SK-N-SH (cell line): ENCODE data around the gene GSTM3. TPM values are rescaled to one million over a fixed set of nuclear protein-coding genes. Genes with fewer than 3 reads are reported as not detected.

ENCODE experiments used
- CTCF ChIA-PET: fragments of 300-600, 350-600 bp; formaldehyde crosslinking; extraction: SDS; loops from one replicate; lab custom pipeline; 2021; lab: Yijun Ruan, JAX
- POLR2A ChIA-PET: fragments of 350-600 bp; sonication (Branson Sonifier 250); formaldehyde crosslinking; extraction: SDS; loops from one replicate; lab custom pipeline; 2020; ENCODE audit warnings: antibody characterized with exemption, inconsistent platforms; lab: Yijun Ruan, JAX
- DNase-seq: peaks from one replicate; pipeline ENCODE4 v3.0.0; 2012
- H2AFZ ChIP-seq: fragments of 200-600 bp; sonication (generic); 2 replicates; pipeline ENCODE4 v1.8.1; 2016; ENCODE audit warnings: antibody characterized with exemption, mild to moderate bottlenecking, low read depth
- H3F3A ChIP-seq: fragments of 200-600 bp; sonication (generic); replicated peaks from 2 replicates; pipeline ENCODE3; 2016; ENCODE audit warnings: antibody characterized with exemption, mild to moderate bottlenecking; ENCODE audit not compliant: insufficient read depth
- H3K27ac ChIP-seq, 2 experiments: fragments of 200-500 bp in 1 of 2; fragments of 200-600 bp in 1 of 2; sonication (Bioruptor generic) in 1 of 2; sonication (generic), shearing (Covaris generic) in 1 of 2; 2 replicates each; pipeline versions ENCODE4 v1.5.1 to v1.6.1; 2014 to 2016; ENCODE audit warnings: low read depth in 2 of 2, inconsistent platforms in 1 of 2, low read length in 1 of 2, mild to moderate bottlenecking in 1 of 2, mixed read lengths in 1 of 2
- H3K27me3 ChIP-seq: fragments of 200-600 bp; sonication (generic), shearing (Covaris generic); 2 replicates; pipeline ENCODE4 v1.6.1; 2016; ENCODE audit warnings: mixed run types; ENCODE audit not compliant: insufficient read depth
- H3K36me3 ChIP-seq, 2 experiments: fragments of 200-500 bp in 1 of 2; fragments of 200-600 bp in 1 of 2; sonication (Bioruptor generic) in 1 of 2; sonication (generic) in 1 of 2; replicated peaks in 1 of 2; 2 replicates each; pipeline versions ENCODE3 to v1.5.1; 2014 to 2016; ENCODE audit warnings: low read length in 1 of 2, mild to moderate bottlenecking in 1 of 2; ENCODE audit not compliant: insufficient read depth in 2 of 2, control insufficient read depth in 1 of 2
- H3K4me1 ChIP-seq, 2 experiments: fragments of 200-500 bp in 1 of 2; fragments of 200-600 bp in 1 of 2; sonication (Bioruptor generic) in 1 of 2; sonication (generic), shearing (Covaris generic) in 1 of 2; 2 replicates each; pipeline versions ENCODE4 v1.5.1 to v1.6.1; 2014 to 2016; ENCODE audit warnings: low read depth in 1 of 2, low read length in 1 of 2, mixed run types in 1 of 2; ENCODE audit not compliant: insufficient read depth in 2 of 2, control insufficient read depth in 1 of 2
- H3K4me2 ChIP-seq: fragments of 200-600 bp; sonication (generic), shearing (Covaris generic); 2 replicates; pipeline ENCODE4 v1.6.1; 2017; ENCODE audit warnings: mixed run types
- H3K4me3 ChIP-seq, 2 experiments: fragments of 200-500 bp in 1 of 2; fragments of 200-600 bp in 1 of 2; sonication (Bioruptor generic) in 1 of 2; sonication (generic), shearing (Covaris generic) in 1 of 2; 2 replicates each; pipeline versions ENCODE4 v1.5.1 to v1.8.1; 2014 to 2016; ENCODE audit warnings: low read depth in 2 of 2, inconsistent platforms in 1 of 2, low read length in 1 of 2, mild to moderate bottlenecking in 1 of 2, mixed read lengths in 1 of 2, moderate library complexity in 1 of 2
- H3K79me2 ChIP-seq: fragments of 200-600 bp; sonication (generic); 2 replicates; pipeline ENCODE4 v1.8.1; 2017; ENCODE audit warnings: mild to moderate bottlenecking; ENCODE audit not compliant: insufficient read depth
- H3K9ac ChIP-seq: fragments of 200-600 bp; sonication (generic); 2 replicates; pipeline ENCODE4 v1.6.1; 2017; ENCODE audit warnings: mixed run types
- H3K9me2 ChIP-seq: fragments of 200-600 bp; sonication (generic); 2 replicates; pipeline ENCODE4 v1.6.1; 2017; ENCODE audit warnings: mixed run types
- H3K9me3 ChIP-seq: fragments of 200-600 bp; sonication (generic); 2 replicates; pipeline ENCODE4 v1.6.1; 2017; ENCODE audit warnings: mixed run types, mild to moderate bottlenecking, moderate library complexity
- H4K20me1 ChIP-seq: fragments of 200-600 bp; sonication (generic); 2 replicates; pipeline ENCODE4 v1.6.1; 2017; ENCODE audit warnings: mild to moderate bottlenecking, mixed run types; ENCODE audit not compliant: insufficient read depth
- CHD2 ChIP-seq: fragments of 150-350 bp; IDR thresholded peaks from 2 replicates; pipeline ENCODE4 v1.6.1; 2018; ENCODE audit warnings: low read length; ENCODE audit not compliant: partially characterized antibody
- ELF1 ChIP-seq: IDR thresholded peaks from 2 replicates; pipeline ENCODE4 v1.4.0; 2012
- EZH2phosphoT487 ChIP-seq: fragments of 200-600 bp; sonication (generic); IDR thresholded peaks from 2 replicates; pipeline ENCODE4 v1.6.1; 2017; ENCODE audit warnings: low read depth, mixed run types, mild to moderate bottlenecking, antibody characterized with exemption, moderate library complexity, borderline replicate concordance
- FOSL2 ChIP-seq: IDR thresholded peaks from 2 replicates; pipeline ENCODE4 v1.4.0; 2012; ENCODE audit warnings: low read depth, mild to moderate bottlenecking, moderate library complexity, borderline replicate concordance
- FOXJ3 ChIP-seq: sonication (generic); formaldehyde crosslinking; IDR thresholded peaks from 2 replicates; pipeline ENCODE4 v1.5.1; 2020; ENCODE audit warnings: mild to moderate bottlenecking, missing genetic modification reagents
- GATA2 ChIP-seq: sonication (generic); formaldehyde crosslinking; IDR thresholded peaks from 2 replicates; pipeline ENCODE4 v1.5.0; 2020; ENCODE audit warnings: mild to moderate bottlenecking, missing genetic modification reagents
- JUND ChIP-seq: IDR thresholded peaks from 2 replicates; pipeline ENCODE4 v1.4.0; 2012
- MEF2A ChIP-seq: IDR thresholded peaks from 2 replicates; pipeline ENCODE4 v1.4.0; 2012; ENCODE audit warnings: low read depth, borderline replicate concordance
- MXI1 ChIP-seq: IDR thresholded peaks from 2 replicates; pipeline ENCODE4 v1.6.1; 2012; ENCODE audit warnings: mild to moderate bottlenecking, low read depth, low read length, improper control_type of control experiment
- NFIC ChIP-seq: IDR thresholded peaks from 2 replicates; pipeline ENCODE4 v1.4.0; 2012; ENCODE audit warnings: borderline replicate concordance
- POLR2AphosphoS5 ChIP-seq: IDR thresholded peaks from 2 replicates; pipeline ENCODE4 v1.6.1; 2012; ENCODE audit warnings: low read depth, low read length
- RAD21 ChIP-seq: IDR thresholded peaks from 2 replicates; pipeline ENCODE4 v1.6.1; 2012; ENCODE audit warnings: mild to moderate bottlenecking, low read length
- RFX5 ChIP-seq: IDR thresholded peaks from 2 replicates; pipeline ENCODE4 v1.6.1; 2012; ENCODE audit warnings: mild to moderate bottlenecking, improper control_type of control experiment, low read length
- SIN3A ChIP-seq: IDR thresholded peaks from 2 replicates; pipeline ENCODE4 v1.6.1; 2012; ENCODE audit warnings: low read depth, mild to moderate bottlenecking, low read length, moderate library complexity, borderline replicate concordance
- SMC3 ChIP-seq: IDR thresholded peaks from 2 replicates; pipeline ENCODE4 v1.6.1; 2012; ENCODE audit warnings: low read depth, low read length, improper control_type of control experiment
- TEAD4 ChIP-seq: IDR thresholded peaks from 2 replicates; pipeline ENCODE4 v1.4.0; 2012; ENCODE audit warnings: mild to moderate bottlenecking, borderline replicate concordance; ENCODE audit not compliant: insufficient read depth
- USF2 ChIP-seq: fragments of 150-350 bp; IDR thresholded peaks from 2 replicates; pipeline ENCODE4 v1.6.1; 2017; ENCODE audit warnings: antibody characterized with exemption, low read length, low read depth, borderline replicate concordance
- YY1 ChIP-seq: IDR thresholded peaks from 2 replicates; pipeline ENCODE4 v1.4.0; 2012; ENCODE audit warnings: low read depth, mild to moderate bottlenecking
- ZBTB33 ChIP-seq: IDR thresholded peaks from 2 replicates; pipeline ENCODE4 v1.4.0; 2012; ENCODE audit warnings: low read depth, borderline replicate concordance
- WGBS: methylation state at CpG from one replicate; pipeline ENCODE4 v1.1.6; 2017; ENCODE audit warnings: low lambda C conversion rate; 5-methylcytosine and 5-hydroxymethylcytosine counted together
- polyA plus RNA-seq, 3 experiments: library from polyadenylated mRNA; depleted of rRNA; stranded (reverse); fragments of >200 nt; gene quantifications; 2 replicates each; pipeline ENCODE4 v1.2.3, GENCODE V29; 2012
- TF ChIP-seq, protein P1 (sequence below): IDR thresholded peaks from 2 replicates; pipeline ENCODE4 v1.4.0; 2012; ENCODE audit warnings: low read depth, borderline replicate concordance

The GSTM3 gene
- polyA plus RNA-seq, 1 of the 3 experiments (the other 2 are of a cell fraction): 86.6 TPM

DNA sequence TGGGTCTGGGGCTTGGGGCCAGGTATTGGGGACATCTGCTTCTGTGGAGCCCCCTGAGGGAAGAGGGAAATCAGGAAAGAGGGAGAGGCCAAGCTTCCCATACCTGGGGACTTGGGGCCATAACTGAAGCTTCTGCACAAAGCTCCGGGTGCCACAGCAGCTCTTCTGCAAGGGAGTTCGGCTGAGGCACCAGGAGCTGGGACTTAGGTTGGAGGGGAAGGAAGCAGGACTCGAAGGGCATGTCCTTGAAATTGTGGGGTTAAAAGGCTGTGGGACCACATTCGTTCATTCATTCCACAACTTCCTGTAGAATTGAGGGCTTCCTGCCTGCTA is 24.6 kb upstream of the GSTM3 start (continued):
- TF ChIP-seq ZBTB33: no peak
- no peak for TF ChIP-seq FOXJ3 (CRISPR knock-in tag)
- TF ChIP-seq POLR2AphosphoS5: no peak
- TF ChIP-seq FOSL2: no peak
- TF ChIP-seq MXI1: no peak
- TF ChIP-seq GATA2 (CRISPR knock-in tag): no peak

DNA sequence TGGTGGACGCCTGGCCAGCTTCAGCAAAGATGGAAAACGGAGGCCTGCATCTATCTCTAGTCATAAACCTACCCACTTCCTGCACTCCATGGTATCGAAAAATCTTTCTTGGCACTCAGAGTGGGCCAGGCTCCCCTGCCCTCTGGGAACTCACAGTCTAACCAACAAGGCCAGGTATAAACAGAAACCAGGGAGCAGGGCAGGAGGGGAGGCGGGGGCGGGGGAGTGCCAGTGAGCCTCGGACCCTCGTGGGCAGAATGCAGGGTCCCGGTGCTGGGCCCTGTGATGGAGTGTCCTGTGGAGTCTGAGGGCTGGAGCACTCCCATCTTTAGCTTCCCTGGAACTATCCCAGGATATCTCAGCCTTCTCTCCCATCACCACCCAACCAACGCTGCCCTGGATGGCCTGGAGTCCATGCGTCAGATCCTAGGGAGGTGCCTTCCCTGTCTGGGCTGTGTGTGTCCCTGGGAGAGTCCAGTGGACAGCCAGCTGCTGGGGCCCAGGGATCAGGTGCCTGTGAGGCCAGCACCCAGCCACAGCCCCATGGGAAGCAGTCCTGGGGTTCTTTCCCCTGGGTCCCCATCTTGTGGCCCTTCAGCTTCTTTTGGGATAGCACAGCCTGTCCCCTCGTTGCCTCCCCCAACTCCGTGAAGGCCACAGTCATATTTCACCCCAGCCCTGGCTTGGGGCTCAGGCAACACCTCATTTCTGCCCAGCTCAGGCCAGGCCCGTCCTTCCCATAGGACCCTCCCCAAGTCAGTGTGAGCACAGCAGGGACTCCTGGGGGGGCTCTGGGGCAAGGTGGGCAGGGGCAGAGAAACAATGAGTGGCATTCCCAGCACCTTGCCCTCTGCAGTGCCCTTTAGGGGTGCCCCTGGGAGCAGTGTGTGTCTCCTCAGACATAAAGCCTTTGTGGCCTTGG is 24.0 kb upstream of the GSTM3 start:
- POLR2A ChIA-PET: no interaction called here
- Histone ChIP-seq H3K4me1 (peaks cover 4 to 15% of the 10 kb centered on the region in 2 experiments; a peak in 2 of 4 replicates), H3K9me2 (no peaks in the 10 kb centered on the region), H3K36me3 (no peaks in the 10 kb centered on the region), H3F3A (no peaks in the 10 kb centered on the region), H3K4me3 (no peak overlapping the region), H3K9me3 (no peaks in the 10 kb centered on the region), H4K20me1 (no peaks in the 10 kb centered on the region), H3K27me3 (no peaks in the 10 kb centered on the region), H2AFZ (no peak overlapping the region), H3K9ac (no peak overlapping the region), H3K4me2 (no peak overlapping the region), H3K79me2 (no peaks in the 10 kb centered on the region), H3K27ac (no peak overlapping the region)
- no peak for TF ChIP-seq SIN3A
- TF ChIP-seq NFIC: no peak
- TF ChIP-seq FOSL2: no peak
- TF ChIP-seq, protein P1, sequence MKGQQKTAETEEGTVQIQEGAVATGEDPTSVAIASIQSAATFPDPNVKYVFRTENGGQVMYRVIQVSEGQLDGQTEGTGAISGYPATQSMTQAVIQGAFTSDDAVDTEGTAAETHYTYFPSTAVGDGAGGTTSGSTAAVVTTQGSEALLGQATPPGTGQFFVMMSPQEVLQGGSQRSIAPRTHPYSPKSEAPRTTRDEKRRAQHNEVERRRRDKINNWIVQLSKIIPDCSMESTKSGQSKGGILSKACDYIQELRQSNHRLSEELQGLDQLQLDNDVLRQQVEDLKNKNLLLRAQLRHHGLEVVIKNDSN: no peak
- no peak for TF ChIP-seq MEF2A
- no peak for TF ChIP-seq TEAD4
- TF ChIP-seq FOXJ3 (CRISPR knock-in tag): no peak
- no peak for TF ChIP-seq EZH2phosphoT487
- no peak for TF ChIP-seq JUND
- TF ChIP-seq ELF1: no peak
- no peak for TF ChIP-seq CHD2
- TF ChIP-seq ZBTB33: no peak
- TF ChIP-seq RAD21: no peak
- TF ChIP-seq MXI1: no peak
- TF ChIP-seq SMC3: no peak
- no peak for TF ChIP-seq YY1
- no peak for TF ChIP-seq USF2
- no peak for TF ChIP-seq RFX5
- DNase-seq: no peak
- WGBS: 86% methylated on average over 12 of the region's 13 CpGs
- CTCF ChIA-PET: interaction anchor here (1.0 to 5.2 kb wide), 6 partner anchors 9 to 219 kb away, joined by 3 to 36 read pairs (median 6); partner anchors contain the start of gene AHCYL1
